Keratinocyte (primary cell): ENCODE measurements around the gene TEX22.

Experiments
- EZH2 ChIP-seq: IDR thresholded peaks from one replicate; pipeline ENCODE4 v1.6.1; 2012; ENCODE audit warnings: inconsistent platforms, mild to moderate bottlenecking, low read length, moderate library complexity
- TF ChIP-seq, protein P1 (sequence below), 3 experiments: IDR thresholded peaks in 1 of 3; conservative IDR thresholded peaks in 1 of 3; optimal IDR thresholded peaks in 1 of 3; 2 replicates in 2 of 3; 3 replicates in 1 of 3; pipeline versions ENCODE3 to v1.5.1; 2011; ENCODE audit warnings: low read length in 3 of 3, mild to moderate bottlenecking in 3 of 3, moderate library complexity in 2 of 3, control low read depth in 1 of 3, inconsistent platforms in 1 of 3; ENCODE audit not compliant: insufficient read depth in 2 of 3; ENCODE audit errors: extremely low read depth in 1 of 3

DNA sequence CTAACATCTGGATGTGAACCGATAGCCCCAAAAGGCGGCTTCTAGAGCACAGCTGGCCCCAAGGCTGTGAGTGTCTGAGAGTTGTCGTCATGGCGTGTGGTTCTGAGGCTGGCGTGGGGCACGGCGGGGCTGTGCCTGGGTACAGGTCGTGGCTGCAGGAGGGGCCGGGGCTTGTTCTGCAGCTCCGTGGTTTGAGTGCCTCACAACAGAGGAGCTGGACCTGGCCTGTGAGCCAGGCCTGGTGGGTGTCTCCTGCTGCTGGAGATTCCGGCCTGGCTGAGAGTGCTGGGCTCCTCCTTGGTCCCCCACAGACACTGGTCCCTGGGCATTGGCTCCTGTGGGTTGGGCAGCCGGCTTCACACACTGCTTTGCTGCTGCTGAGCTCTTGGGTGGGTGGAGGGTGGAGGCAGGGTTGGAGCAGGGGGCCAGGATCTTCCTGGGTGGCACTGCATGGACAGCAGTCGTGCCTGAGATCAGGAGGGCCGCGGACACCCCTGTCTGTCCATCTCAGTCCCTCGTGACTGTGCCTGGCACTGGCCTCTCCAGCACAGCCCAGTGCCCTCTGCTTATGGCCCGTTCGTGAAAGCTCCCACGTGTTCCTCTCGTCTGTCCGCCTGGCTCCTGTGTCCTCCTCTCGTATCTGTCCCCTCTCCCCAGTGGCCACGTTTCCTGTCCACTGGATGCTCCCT lies 31.8 kb upstream of the TEX22 start:
- TF ChIP-seq, protein P1, sequence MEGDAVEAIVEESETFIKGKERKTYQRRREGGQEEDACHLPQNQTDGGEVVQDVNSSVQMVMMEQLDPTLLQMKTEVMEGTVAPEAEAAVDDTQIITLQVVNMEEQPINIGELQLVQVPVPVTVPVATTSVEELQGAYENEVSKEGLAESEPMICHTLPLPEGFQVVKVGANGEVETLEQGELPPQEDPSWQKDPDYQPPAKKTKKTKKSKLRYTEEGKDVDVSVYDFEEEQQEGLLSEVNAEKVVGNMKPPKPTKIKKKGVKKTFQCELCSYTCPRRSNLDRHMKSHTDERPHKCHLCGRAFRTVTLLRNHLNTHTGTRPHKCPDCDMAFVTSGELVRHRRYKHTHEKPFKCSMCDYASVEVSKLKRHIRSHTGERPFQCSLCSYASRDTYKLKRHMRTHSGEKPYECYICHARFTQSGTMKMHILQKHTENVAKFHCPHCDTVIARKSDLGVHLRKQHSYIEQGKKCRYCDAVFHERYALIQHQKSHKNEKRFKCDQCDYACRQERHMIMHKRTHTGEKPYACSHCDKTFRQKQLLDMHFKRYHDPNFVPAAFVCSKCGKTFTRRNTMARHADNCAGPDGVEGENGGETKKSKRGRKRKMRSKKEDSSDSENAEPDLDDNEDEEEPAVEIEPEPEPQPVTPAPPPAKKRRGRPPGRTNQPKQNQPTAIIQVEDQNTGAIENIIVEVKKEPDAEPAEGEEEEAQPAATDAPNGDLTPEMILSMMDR (optimal IDR thresholded peaks at IDR 0.05 in 1 of 3, IDR thresholded peaks at IDR 0.05 in 1 of 3, conservative IDR thresholded peaks at IDR 0.05 in 1 of 3; ENCODE audit: extremely low read depth in 1 of 3, insufficient read depth in 2 of 3, low read length in 3 of 3), result no peak
- TF ChIP-seq EZH2, result no peak
